Tibial artery (tissue), 4 donors: ENCODE results near the gene GRIN2A.
A peak's percentile ranks its signal among the peaks of the same experiment; 100 is the strongest.

Experiments used
- DNase-seq, 2 donors: peaks; one replicate each; pipeline ENCODE4 v3.0.0-alpha.2; 2019
- H3K27ac ChIP-seq, 2 donors: fragments of 200-600 bp; sonication (generic) in 1 of 2; 1 replicate in 1 of 2; 2 replicates in 1 of 2; pipeline ENCODE4 v1.5.1; 2018 to 2019; ENCODE audit warnings: mild to moderate bottlenecking in 1 of 2
- H3K27me3 ChIP-seq, 2 donors: fragments of 200-600 bp; sonication (generic) in 1 of 2; one replicate each; pipeline versions ENCODE4 v1.5.1 to v1.6.0; 2016 to 2019
- H3K36me3 ChIP-seq, 3 donors: fragments of 200-600 bp; sonication (generic) in 2 of 3; one replicate each; pipeline ENCODE4 v1.5.1; 2016 to 2019; ENCODE audit warnings: mild to moderate bottlenecking in 2 of 3
- H3K4me1 ChIP-seq, 4 donors: fragments of 200-600 bp; sonication (generic) in 2 of 4; 1 replicate in 3 of 4; 2 replicates in 1 of 4; pipeline ENCODE4 v1.5.1; 2016 to 2019
- H3K4me3 ChIP-seq, 2 donors: fragments of 200-600 bp; sonication (generic) in 1 of 2; 1 replicate in 1 of 2; 2 replicates in 1 of 2; pipeline ENCODE4 v1.5.1; 2018 to 2019; ENCODE audit warnings: mild to moderate bottlenecking in 2 of 2
- H3K9me3 ChIP-seq, 3 donors: fragments of 200-600 bp; sonication (generic) in 1 of 3; one replicate each; pipeline ENCODE4 v1.5.1; 2016 to 2019
- CTCF ChIP-seq, 2 experiments: fragments of 200-600 bp in 1 of 2; fragments of 450-650 bp in 1 of 2; IDR thresholded peaks; one replicate each; pipeline ENCODE4 v1.5.1; 2017 to 2019; ENCODE audit warnings: antibody characterized with exemption in 2 of 2, mild to moderate bottlenecking in 1 of 2, moderate library complexity in 1 of 2
- intact Hi-C: fragments of 100-400 bp; cut with DNase I; formaldehyde crosslinking; loops from one replicate; pipeline ENCODE4 v1.15.0; 2023; ENCODE audit warnings: low total_unique reads

GRIN2A gene

GRCh38 chr16:10086620-10087019 is 95.6 kb downstream of the GRIN2A start:
- Histone ChIP-seq H3K4me1 (peaks cover 0 to 12% (median 10%) of the 10 kb centered on the region in 4 donors), H3K4me3 (no peak overlapping the region), H3K9me3 (no peaks in the 10 kb centered on the region), H3K36me3 (no peaks in the 10 kb centered on the region), H3K27ac (no peak overlapping the region), H3K27me3 (no peaks in the 10 kb centered on the region)
- no peak for TF ChIP-seq CTCF (IDR thresholded peaks at IDR 0.05)
- intact Hi-C loops = no loop called here
- no peak for DNase-seq

GRCh38 chr16:10085078-10085798 is 97.0 kb downstream of the GRIN2A start:
- peaks cover 0 to 26% (median 20%) of the 10 kb centered on the region in 4 donors for H3K4me1 ChIP-seq
- intact Hi-C loops = no loop called here
- H3K27ac ChIP-seq = no peak overlapping the region
- H3K36me3 ChIP-seq = no peaks in the 10 kb centered on the region
- no peak overlapping the region for H3K4me3 ChIP-seq
- H3K27me3 ChIP-seq = no peaks in the 10 kb centered on the region
- DNase-seq = no peak
- no peaks in the 10 kb centered on the region for H3K9me3 ChIP-seq
- no peak for TF ChIP-seq CTCF (IDR thresholded peaks at IDR 0.05)

- H3K4me1 ChIP-seq = peaks cover 0 to 28% (median 22%) of the 10 kb centered on the region in 4 donors
- H3K9me3 ChIP-seq = no peaks in the 10 kb centered on the region
- no peak for TF ChIP-seq CTCF (IDR thresholded peaks at IDR 0.05)
These were observed 98.9 kb downstream of the GRIN2A start for GRCh38 chr16:10083301-10083700.

DNA sequence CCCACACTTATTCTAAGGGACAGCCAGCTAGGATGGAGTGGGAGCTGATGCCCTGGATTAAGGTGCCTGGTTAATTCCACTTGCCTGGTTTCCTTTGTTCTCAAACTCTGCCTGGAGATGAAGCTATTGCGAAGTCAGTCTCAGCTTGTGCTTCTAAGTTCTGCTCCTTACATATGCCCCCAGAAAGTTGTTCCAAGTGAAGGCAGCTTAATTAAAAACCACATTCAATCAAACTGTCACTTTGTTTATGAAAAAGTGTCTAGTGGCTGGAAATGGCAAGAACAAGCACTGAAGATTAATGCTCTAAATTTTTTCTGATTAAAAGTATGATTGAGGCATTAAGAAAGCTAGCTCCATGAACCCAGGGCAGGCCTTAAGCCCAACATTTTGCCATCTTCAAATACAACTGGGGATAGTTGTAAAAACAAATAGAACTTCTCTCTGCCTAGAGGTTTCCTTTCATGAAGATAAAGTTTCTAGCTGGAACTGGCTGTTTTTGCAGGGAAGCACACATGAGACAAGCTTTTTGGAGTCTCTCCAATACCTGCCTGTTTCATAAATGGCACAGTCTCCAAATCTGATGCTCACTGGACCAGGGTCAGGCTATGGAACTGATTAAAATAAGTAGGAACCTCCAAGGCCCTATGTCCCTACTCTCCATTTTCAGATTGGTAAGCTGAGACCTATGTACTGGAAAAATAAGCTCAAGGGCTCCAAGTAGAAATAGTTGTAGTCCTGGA is 100.9 kb downstream of the GRIN2A start:
- Histone ChIP-seq H3K4me3 (no peak overlapping the region), H3K9me3 (no peaks in the 10 kb centered on the region), H3K36me3 (no peaks in the 10 kb centered on the region), H3K4me1 (peaks cover 0 to 23% (median 18%) of the 10 kb centered on the region in 4 donors), H3K27me3 (no peaks in the 10 kb centered on the region), H3K27ac (peak overlapping the region; percentile 25 to 63)
- intact Hi-C loops = no loop called here
- DNase-seq = no peak
- no peak for TF ChIP-seq CTCF (IDR thresholded peaks at IDR 0.05)

More at GRCh38 chr16:10083301-10083700, 98.9 kb downstream of the GRIN2A start:
- Histone ChIP-seq H3K27ac (no peak overlapping the region), H3K36me3 (no peaks in the 10 kb centered on the region), H3K4me3 (no peak overlapping the region), H3K27me3 (no peaks in the 10 kb centered on the region)
- no peak for DNase-seq
- intact Hi-C loops = no loop called here

DNA sequence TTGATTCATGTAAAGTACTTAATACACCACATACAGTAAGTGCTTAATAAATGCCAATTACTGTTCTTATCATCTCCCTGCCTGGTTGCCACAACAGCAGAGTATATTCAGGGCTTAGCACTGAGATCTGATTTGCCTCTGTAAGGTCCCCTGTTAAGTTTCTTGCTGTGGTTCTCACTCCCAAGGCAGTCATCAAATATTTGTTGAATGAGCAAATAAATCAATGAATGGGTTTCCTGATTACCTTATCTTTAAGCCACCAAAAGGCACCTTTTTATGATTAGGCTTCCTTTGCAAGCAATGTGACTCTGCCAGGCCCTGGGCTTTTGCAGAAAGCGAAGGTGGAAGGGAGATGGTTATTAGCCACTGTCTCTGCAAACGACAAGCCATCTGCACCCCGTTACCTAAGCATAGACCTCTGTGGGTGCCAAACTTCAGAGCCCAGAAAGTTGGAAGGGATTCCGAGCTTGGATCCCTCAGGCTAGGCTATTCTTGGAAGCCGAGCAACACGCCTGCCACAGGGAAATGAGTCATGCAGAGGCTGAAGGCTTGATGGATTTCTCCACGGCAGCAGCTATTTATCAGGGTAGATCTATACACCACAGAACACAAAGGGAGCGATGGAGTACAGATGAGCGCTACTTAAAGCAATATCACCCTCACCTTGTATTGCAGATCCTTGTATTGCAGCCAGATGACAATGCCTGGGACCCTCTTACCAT is 102.0 kb downstream of the GRIN2A start:
- no peaks in the 10 kb centered on the region for H3K27me3 ChIP-seq
- TF ChIP-seq CTCF (IDR thresholded peaks at IDR 0.05) = no peak
- no peak overlapping the region for H3K4me3 ChIP-seq
- peak; percentile 60 to 73 for DNase-seq
- H3K36me3 ChIP-seq = no peaks in the 10 kb centered on the region
- H3K27ac ChIP-seq = peak overlapping the region; percentile 25 to 63
- H3K4me1 ChIP-seq = peaks cover 0 to 23% (median 18%) of the 10 kb centered on the region in 4 donors
- intact Hi-C loops = no loop called here
- H3K9me3 ChIP-seq = no peaks in the 10 kb centered on the region
